T-helper 1 cell (primary cell): ENCODE data around the gene TNFRSF25.

Source experiments
- DNase-seq, 5 donors: peaks; one replicate each; pipeline ENCODE4 v3.0.0-alpha.2; 2012 to 2020
- total RNA-seq, 4 donors: gene quantifications; one replicate each; lab custom pipeline; 2026; lab: John Stamatoyannopoulos, UW

The TNFRSF25 gene, protein sequence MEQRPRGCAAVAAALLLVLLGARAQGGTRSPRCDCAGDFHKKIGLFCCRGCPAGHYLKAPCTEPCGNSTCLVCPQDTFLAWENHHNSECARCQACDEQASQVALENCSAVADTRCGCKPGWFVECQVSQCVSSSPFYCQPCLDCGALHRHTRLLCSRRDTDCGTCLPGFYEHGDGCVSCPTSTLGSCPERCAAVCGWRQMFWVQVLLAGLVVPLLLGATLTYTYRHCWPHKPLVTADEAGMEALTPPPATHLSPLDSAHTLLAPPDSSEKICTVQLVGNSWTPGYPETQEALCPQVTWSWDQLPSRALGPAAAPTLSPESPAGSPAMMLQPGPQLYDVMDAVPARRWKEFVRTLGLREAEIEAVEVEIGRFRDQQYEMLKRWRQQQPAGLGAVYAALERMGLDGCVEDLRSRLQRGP
- total RNA-seq, result 263 to 302 (median 267) reads per million in 4 donors

DNA sequence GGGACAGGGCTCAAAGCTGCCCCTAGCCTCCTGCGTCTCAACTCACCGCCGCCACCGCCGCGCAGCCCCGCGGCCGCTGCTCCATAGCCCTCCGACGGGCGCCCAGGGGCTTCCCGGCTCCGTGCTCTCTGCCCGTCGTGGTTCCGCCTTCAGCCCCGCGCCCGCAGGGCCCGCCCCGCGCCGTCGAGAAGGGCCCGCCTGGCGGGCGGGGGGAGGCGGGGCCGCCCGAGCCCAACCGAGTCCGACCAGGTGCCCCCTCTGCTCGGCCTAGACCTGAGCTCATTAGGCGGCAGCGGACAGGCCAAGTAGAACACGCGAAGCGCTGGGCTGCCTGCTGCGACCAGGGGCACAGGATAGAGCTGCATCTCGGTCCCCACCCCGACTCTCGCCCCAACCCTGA is at the start of gene TNFRSF25:
TSS of gene TNFRSF25 (minus strand) at position 151 of the 400 bp plus-strand sequence. CDS start at position 85, 66 bp downstream.
- DNase-seq, result peak; percentile 53 to 61 (median 56)

DNA sequence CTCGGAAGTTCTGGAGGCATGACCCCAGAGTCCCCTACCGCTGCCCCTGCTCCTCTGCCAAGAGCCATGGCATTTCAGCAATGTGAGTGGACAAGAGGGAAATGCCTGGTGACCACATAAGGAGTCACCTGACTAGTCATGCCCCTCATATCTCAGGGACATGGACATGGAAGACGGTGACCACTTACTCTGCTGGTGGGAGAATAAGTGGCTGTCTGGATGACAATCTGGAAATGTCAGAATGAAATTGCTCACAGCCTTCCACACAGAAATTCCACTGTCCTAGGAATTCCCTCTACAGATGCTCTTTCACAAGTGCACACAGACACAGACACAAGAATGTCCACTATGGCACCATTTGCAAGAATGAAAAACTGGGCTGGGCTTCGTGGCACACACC is 49.8 kb upstream of the TNFRSF25 start:
- DNase-seq, result no peak

DNA sequence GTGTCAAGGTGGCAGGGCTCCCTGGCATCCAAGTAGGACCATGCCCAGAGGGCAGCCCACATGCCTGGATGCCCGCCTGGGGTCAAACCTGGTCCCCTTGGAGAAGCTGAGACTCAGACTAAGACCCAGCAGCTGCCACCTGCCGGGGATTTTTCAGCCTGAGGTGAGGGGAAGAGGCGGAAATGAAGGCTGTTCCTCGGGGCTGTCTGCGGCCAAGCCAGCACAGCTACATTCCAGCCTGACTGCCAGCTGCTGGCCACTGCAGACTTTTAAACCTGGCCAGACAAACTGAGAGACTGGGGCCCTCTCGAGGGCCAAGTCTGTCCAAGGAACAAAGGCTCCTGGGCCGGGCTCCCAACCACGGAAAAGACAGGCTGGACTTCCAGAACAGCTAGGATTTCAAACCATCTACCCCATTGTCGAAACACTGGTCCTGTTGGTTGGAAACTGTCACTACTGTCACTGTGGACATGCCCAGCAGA is 47.4 kb upstream of the TNFRSF25 start:
- no peak for DNase-seq

DNA sequence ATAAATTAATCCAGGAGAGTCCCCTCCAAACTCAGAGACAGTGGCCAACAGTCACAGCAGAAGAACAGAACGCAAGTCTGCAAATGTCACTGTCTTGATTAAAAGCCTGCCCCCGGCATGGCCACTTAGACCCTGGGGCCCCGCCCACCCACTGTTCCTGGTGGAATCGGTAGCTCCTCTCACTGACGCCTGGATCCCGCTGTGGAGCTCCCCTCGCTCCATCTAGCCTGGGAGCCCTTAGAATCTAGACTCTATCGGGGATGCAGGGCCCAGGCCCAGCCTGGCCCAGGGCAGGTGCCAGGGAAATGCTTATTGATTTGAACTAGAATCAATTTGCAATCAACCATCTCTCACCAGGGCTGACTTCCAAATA is 46.9 kb upstream of the TNFRSF25 start:
- DNase-seq, result no peak

DNA sequence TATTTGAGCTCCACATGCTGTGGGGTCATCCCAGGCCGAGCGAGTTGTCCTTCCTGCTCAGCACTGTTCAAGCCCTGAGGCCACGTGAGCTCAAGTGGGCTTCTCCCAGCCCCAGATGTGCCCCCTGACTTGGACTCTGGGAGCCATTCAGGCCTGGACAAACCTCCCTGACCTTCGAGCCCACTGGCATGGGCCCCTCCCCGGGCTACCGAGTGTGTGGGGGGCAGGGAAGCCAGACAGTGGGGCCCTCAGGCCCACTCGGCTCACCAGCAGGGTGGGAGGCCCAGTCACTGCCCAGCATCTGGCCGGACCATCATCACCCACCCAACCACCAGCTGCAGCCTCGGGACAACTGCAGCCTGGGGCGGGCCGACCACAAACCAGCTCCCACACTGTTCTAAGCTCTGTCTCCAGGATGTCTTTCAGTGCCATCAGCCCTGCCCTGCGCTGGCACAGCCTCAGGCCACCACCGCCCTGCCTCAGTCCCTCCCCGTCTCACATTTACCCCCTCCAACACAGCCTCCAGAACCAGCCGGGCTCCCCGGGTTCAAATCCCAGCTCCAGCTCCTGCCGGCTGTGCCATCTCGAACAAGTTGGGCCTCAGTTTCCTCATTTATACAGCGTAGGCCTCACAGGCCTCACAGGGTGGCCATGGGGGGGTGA is 46.4 kb upstream of the TNFRSF25 start:
- DNase-seq, result no peak

DNA sequence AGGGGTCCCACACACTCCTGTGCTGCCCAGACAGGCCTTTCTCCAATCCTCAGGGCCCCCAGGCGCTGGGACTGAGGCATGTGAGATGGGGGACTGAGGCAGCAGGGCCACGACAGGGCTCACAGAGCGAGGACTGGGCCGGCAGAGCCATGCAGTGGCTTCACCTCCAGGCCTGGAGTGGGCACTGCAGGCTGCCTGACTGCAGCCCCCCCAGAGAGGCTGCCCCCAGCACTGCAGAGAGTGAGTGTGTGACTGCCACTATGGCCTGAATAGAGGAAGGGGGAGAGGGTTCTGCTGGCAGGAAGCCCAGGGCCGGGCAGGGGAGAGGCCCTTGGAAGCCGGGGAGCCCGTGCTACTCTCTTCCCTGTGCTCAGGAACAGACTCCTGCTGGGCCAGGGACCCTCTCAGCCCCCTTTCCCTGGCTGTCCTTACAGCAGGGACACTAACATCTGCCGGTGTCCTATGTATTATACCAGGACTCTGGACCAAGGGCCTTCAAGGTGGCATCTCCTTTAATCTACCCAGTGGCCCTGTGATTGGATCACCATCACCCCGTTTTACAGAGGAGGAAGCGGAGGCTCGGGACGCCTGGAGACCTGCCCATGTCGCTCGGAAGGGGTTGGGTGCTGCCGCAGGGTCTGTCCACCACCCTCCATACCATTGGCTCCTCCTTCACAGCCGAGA is 45.7 kb upstream of the TNFRSF25 start:
- no peak for DNase-seq

DNA sequence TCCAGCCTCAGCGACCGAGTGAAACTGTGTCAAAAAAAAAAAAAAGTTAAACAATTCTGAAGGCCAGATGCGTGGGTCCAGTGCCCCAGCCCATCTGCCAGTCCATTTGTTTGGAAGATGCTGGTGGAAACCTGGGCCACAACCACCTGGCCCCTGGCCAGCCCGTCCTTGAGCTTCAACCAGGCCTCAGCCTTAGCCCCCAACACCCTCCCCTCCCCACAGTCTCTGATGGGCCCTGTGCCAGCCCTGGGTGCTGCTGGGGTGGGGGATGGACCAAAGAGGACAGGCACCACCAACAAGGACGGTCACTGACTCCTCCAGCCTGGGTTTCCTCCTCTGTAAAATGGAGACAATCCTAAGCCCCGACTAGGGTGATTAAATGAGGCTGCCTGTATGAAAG is 45.1 kb upstream of the TNFRSF25 start:
- DNase-seq, result no peak

DNA sequence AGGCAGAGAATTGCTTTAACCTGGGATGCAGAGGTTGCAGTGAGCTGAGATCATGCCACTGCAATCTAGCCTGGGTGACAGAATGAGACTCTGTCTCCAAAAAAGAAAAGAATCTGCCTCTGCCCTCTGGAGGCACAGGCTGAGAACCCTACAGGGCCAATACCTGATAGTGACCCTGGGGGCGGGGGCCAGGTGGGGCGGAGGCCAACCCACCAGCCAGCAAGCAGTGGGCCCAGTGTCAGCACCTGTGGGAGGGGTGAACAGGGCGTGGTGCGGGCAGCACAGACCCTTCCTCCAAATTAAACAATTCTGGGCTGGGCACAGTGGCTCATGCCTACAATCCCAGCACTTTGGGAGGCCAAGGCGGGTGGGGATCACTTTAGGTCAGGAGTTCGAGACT is 44.5 kb upstream of the TNFRSF25 start:
- no peak for DNase-seq

DNA sequence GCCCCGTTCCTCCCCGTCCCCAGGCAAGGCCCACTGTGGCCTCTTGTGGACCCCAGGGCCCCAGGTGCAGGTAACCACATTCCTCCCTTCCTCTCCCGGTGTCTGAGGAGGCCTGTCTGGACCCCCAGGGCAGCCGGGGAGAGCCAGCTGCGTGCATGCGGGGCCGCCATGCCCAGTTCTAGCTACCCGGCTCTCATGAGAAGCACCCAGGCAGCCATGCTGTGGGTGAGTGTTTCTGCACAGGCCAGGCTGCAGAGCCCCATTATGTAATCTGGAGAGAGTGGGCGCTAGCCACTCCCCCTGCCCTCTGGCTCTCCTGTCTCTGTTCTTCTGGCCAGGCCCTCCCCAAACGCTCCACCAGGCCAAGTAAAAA is 43.9 kb upstream of the TNFRSF25 start:
- no peak for DNase-seq

DNA sequence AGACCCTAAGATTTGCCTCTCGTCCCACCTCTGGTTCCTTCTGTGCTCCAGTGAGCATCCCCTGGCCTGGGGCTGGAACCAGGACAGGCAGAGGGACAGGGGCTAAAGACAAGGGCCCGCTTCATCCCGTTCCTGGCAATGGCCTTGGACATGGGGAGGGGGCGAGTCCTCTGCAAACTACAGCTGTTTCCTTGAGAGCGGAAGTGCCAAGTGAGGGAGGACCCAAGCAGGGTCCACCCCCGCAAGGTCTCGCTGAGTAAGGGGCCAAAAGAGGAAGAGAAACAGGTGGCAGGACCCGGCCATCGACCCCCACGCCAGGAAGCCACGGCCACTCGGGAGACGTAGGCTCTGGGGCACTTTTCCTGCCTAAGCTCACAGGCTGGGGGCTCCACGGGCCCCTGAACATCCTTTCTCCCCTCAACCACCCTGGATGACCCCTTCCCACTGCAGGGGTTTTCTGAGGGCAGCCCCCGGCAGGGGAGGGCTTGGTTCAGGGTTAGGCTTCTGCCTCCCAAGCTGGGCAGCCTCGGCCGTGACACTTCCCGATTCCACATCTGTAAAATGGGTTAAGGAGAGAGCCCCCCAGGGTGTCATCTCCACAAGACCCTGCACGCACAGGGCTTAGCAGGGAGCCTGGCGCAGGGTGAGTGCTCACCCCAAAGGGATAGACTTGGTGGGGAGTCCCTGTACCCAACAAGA is 43.4 kb upstream of the TNFRSF25 start:
- DNase-seq, result no peak

DNA sequence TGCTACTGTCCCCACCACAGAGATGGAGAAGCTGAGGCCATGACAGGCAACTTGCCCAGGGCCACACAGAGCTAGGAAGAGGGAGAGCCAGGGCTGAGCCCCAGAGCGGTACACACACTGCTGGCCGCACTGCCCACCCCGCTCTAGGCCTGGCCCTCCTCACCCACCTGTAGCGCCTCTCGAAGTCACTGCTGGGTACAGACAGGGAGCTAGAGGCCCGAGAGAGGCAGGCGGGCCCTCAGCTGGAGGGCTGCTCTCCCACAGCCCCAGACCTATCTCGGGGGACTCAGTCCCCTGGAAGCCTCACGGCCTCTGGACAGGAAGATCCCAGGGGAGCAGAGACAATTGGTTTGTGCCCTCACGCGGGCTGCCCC is 42.8 kb upstream of the TNFRSF25 start:
- no peak for DNase-seq

DNA sequence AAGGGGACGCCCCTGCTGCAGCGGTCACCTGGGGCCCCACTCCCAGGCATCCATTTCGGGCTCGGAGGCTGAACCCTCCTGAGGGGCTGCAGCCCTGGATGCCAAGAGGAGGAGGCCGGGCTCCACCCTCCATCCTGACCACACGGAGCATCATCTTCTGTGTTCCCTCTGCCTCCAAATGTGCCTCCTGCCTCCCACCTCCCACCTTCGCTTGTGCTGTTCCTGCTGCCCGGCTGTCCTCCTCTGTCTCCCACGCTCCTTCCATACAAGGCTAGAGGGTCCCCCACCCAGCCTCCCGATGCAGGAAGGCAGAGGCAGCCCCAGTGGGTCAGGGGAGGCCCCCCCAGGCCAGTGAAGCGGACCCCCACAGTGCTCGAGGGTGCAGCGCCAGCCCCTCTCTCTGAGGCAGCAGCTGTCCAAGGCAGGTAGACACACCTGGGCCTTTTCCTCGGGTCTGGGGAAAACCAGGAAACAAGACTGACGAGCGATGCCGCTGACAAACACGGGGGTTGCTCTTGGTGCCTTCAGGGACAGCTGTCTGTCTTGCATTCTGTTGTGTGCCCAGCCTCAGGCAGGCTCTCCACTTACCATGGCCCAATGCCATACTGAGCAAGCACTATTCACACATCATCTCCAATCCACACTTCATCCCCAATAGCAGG is 42.3 kb upstream of the TNFRSF25 start:
- no peak for DNase-seq

DNA sequence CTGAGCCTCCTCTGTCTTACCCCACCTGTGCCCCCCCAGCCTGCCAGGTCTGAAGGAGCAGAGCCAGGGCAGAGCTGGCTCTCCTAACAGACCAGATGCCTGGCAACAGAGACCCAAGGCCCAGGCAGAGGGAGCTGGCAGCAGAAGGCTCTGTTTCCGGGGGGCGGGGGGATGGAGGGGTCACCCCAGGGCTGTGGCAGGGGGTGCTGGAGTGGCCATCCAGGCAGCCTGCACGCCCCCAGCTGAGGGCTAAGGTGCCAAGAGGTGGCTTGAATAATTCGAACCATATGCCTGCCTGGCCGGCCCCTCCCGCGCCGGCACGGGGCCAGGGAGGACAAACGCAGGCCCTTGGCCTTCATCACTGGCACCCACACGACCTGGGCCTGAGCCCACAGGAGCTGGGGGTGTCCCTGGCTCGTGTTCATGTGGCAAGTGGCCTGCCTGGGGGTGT is 41.5 kb upstream of the TNFRSF25 start:
- no peak for DNase-seq

DNA sequence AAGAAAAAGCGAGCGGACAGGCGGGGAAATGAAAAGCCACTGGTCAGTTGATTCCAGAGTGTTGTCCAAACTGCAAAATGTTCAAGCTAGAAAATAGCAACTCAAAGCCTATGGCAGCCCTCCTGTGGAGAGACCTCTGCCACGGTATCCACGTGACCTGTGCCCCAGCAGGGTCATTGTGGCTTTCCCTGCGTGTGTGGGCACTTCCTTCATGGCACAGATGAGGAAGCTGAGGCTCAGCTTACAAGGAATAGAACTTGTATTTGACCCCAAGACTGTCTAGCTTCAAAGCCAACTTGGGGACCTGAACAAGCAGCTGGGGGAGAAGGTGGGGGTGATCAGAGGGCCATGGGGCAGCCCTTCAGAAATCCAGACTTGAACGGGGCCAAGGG is 41.1 kb upstream of the TNFRSF25 start:
- no peak for DNase-seq

DNA sequence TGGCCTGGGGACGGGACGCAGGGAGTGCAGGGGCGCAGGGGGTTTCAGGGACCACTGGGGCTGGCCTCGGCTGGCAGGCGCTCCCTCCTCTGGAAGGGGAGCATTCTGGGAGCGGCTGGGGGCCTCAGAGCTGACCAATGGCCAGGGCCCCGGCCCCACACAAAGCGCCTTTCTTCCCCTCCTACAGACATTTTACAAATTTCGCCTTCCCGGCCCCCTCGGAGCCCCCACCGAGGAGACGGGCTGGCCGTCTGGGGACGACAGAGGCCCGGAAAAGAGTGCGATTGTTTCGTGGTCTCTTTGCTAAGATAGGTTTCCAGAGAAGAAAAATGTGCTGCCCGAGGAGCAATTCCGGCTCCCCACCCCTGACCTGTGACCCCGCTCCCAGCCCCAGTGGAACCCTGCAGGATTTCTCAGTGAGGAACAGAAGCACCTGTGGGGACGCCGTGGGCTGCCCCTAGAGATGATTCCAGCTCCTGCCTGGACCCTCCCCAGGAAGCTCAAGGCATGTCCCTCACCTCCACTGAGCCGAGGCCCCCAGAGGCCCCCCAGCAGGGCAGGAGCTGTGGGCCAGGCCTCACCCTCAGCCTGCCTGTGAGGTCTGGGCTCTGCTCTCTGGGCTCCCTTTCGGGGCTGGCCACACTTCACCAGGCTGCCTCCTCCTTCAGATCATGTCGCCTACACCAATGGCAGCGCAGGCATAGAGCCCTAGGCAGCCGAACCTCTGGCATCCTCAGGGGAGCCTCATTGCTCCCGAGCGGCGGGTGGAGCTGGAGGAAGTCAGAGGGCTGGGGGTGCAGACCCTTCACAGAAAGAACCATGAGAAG is 40.5 kb upstream of the TNFRSF25 start:
- no peak for DNase-seq

DNA sequence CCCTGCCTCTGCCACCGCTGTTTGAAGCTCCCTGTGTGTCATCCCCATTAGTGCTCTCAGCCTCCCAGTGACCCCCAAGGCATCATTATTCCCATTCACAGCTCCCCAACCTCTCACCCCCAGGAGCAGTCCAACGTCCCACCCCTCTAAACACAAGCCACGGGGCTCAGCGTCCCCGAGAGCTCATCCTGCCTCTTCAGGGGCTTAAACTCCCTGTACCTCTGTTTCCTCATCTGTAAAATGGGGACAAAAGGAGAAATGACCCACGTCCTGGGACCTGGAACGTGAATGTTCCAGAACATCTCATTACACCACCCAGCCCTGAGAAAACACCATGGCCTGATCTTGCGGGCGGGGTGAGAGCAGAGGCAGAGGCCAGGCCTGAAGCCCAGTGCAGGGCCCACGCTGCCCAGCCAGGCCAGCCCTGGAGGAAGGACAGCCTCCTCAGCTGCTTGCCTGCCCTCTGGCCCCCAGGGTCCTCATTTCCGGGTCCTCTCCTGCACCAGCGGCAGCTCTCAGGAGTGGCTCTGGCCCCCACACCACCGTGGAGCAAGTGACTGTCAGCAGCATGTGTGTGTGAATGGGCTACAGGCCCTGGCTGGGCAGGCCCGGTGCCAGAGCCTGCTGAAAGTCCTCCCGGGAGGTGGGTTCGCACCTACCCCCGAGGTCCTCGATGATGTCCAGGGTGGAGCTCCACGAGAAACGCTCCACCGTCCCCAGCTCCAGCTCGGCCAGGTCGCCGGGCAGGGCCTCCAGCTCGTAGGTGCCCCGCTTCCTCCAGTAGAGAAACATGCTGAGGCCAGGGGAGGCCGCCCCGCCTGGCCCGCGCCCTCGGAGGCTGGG is 39.6 kb upstream of the TNFRSF25 start:
- no peak for DNase-seq

DNA sequence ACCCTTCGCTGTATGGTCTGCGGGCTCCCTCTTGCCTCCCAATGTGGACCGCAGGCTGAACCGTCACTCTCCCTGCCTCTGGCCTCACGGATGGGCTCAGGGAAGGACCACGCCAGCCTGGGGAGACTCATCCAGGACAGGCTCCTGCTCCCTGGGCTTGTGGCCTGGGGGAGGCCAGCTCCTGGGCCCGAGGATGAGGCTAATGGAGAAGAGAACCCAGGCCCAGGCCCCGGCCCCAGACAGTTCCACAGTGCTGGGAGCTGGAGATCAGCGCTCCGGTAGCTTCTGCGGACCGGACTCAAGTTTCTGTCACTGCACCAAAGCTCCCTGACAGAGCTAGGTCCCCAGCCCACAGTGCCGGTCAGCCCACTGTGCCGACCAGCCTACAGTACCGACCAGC is 38.9 kb upstream of the TNFRSF25 start:
- no peak for DNase-seq

DNA sequence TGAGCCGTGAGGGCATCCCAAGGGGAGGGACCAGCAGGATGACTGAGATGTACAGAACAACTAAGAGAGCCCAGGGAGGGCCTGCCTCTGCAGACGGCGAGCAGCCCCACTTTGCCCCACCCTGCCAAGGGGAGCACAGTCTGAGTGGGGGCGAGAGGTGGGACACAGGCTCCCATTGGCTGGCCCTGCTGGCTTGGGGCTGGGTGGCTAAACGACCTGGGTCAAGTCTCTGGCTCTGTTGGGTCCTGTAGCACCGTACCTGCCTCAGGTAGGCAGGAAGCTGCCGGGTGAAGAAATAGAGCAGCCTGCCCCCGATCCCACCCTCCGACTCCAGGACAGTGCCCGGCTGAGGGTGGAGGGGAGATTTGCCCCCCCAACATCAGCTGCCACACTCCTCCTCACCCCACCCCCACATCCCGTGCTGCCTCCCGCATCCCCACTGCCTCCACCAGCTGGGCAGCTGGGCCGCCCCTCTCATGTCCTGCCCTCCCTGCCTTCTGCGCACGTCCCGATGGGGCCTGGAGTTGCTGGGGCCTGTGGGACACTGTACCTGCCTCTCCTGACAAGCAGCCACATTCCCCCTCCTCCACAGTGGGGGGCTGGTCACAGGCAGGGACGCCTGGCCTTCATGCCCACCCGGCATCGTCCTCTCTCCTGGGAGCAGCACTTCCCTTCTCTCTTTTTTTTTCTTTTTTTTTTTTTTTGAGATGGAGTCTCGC is 38.1 kb upstream of the TNFRSF25 start:
- DNase-seq, result no peak

DNA sequence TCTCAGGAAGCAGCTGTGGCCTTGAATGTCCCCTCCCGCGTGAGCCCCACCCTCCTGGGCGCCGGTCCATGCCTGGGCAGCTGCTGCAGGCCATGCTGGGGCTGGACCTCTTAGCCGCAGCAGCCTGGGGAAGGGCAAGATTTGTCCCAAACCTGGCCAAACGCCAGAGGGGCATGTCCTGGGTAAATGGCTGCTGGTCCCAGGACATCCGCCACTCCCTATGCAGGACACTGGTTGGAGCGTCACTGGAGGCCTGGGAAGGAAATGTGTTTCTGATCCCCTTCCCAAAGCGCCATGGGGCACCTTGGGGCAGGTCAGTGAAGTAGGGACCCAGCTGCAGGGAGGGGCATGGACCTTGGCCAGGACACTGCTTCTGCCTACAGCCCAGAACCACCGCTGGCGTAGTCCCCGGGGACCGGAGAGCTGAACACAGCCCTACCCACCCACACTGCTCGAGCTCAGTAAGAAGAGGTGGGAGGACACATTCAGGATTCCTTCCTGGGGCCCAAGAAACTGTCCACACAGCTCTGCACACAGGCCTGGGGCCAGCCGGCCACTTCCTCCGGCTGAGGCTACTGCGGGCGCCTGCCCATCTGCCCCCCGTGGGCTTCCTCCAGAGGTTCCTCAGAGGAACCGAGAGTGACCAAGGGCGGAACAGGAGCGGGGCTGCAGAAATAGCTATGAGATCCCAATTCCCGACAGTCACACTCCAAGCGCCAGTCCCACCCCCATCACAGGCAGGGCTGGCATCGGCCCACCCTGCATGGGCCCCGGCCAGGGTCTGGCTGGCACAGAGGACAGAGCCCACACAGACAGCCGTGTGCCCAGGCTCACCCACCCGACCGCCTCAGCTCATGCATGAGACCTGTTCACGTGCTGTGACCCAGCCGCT is 36.3 kb upstream of the TNFRSF25 start:
- DNase-seq, result no peak
